ENCODE results near the gene TRIM45.
"Not testable (repeated sequence)": the region's sequence is repeated elsewhere in the genome, so short reads cannot be mapped to it uniquely, and the experiment has no call there.

TRIM45 gene

DNA sequence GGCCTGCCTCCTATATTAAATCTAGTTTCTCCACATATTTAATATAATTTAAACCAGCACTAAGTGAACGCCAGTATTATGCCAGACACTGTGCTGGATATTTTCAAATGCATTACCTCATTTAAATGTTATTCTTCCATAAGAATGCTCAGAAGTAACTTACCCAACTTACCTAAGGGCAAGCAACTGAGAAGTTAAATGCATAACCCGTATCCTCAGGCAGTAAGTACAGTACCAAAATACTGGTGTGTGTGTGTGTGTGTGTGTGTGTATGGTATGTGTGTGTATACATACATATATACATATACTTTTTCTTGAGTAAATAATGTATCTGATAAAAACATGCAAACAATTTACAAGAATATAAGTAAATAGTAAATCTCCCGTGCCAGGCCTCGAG lies 9.0 kb upstream of the TRIM45 start:
- DNase-seq, result no peak

DNA sequence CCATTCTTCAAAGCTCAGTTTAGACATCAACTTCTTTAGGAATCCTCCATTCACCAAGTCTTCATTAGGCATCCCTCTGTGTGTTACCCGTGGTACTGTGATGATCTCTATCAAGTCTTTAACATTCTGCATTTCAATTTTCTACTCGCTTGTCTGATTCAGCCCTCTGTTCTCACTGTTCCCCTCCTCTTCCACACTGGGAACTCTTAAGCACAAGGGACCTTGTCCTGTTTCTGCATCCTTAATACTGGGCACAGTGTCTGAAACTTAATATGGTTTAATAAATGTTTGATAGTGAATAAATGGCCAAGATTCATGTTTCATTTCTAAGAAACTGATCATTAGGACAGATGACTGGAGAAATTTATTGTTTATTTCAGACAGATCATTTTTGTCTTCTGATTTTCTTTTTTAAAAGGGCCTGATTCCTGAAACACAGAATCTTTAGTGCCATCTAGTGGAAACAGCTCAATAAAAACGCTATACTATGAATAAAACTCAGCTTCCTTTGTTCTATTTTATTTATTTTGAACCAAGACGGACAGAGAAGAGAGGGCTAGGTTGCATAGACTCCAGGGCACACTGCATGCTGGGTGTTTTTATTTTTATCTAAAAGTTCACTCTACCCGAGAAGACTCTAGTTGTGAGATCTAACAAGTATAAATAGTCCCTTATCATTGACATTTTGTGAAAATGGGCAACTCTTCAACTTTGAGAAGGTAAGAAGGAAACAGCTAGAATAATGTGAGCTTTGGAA lies 7.0 kb upstream of the TRIM45 start:
- no peak for DNase-seq

DNA sequence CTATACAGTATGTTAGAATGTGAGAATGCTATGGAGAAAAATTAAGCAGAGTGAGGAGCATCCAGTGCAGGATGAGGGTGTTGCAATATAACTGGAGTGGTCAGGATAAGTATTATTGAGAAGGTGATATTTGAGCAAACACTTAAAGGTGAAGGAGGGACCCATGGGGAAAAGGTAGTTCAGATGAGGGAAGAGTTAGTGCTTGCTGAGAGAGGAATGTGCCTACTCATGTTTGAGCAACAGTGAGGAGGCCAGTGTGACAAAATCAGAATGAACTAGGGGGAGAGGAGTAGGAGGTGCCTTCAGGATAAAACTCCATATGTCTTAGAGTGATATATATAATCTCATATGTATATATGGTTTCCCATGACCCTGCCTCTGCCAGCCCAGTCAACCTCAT lies 6.2 kb upstream of the TRIM45 start:
- no peak for DNase-seq

DNA sequence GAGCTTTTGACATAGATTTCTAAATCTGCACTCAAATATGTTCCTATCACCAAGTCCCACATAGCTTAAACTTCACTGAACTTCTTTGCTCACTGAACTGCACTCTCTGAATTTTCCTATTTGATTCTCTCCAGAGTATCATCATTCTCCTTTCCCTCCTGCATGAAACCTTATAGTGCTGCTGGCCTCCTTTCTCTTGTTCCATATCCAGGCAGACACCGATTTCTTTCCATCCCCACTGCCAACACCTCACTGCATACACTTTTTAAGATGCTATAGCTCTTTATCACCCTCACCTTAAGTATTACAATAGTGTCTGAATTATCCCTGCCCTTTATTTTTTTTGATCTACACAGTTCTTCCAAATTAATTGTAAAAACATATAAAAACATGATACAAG lies 3.1 kb upstream of the TRIM45 start:
- no peak for DNase-seq

DNA sequence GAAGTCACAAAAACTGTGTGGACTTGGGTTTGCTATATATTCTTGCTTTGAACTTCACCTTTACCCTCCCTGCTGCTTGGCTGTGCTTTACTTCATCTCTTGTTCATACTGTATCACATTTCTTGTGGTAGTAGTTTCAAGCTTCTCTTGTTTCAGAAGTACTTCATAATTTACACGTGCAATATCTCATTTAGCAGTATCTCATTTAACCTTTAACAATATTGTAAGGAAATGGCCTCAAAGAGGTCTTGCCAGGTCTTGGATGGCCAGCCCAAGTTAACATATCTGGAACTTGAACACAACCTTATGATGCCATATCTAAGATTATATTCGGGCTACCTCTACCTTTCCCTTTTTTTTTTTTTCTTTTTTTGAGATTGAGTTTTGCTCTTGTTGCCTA lies 1.7 kb upstream of the TRIM45 start:
- DNase-seq, result no peak

DNA sequence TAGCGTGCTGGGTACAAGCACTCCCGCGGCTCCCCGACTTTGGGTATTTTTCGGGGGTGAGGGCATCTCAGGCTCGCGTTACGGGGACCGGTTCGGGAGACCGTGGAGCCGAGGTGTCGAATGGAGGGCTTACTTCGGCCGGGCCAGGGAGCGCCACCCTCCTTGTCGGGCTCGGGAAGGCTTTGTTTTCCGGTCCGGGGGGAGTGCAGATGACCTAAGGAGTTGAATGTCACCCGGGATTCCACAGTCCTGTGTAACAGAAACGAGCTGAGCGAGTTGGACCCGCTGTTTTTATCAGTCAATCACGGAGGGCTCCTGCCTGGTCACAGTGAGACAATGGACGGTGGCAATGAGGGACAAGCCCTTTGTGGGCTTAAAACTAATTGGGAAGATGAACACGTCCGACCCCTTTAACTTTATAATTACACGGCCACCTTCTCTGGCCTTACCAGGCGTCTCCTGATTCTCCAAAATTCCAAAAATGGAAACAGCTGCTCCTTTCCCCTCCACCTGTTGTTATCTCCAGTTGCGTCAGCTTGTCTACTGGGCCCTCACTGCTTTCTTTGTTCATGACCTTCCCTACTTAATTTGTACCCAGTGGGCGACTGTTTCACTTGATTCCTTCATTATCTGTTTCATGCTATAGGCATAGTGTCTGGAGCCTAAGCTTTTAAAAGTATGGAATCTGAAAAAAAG lies 929 bp upstream of the TRIM45 start:
- DNase-seq, result no peak

DNA sequence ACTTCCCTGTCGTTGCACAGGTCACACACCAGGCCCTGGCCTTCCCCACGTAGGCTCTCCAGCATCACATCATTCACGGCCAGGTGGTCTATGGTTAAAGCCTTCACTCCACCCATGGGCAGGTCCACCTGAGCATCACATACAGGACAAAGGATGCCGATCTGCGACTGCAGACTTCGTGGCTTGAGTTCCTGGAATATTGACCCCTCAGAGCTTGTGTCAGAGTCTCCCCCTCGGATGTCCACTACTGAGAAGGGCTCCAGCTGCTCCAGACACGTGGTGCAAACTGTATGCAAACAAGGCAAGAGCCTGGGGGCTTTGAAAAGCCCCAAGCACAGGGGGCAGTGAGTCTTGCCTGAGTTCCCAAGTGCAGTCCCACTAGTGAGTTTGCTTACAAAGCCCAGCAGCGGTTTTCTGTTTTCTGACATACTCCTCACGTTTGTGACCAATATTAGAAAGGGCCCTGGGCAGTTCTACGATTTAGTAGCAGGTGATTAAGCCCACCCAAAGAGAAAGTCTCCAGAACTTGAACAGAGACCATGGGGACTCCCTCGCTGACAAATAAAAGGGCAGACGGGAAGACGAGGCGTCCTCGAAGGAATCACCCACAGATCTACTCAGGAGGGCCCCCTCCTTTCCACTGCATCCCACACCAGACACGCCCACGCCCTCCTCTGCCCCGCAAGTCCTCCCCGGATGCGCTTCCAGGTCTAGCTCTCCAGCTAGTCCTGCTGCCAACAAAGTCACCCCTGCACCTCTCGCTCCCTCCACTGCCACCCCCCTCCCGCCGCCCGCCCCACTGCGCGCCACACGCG lies 568 bp downstream of the TRIM45 start:
- no peak for DNase-seq

DNA sequence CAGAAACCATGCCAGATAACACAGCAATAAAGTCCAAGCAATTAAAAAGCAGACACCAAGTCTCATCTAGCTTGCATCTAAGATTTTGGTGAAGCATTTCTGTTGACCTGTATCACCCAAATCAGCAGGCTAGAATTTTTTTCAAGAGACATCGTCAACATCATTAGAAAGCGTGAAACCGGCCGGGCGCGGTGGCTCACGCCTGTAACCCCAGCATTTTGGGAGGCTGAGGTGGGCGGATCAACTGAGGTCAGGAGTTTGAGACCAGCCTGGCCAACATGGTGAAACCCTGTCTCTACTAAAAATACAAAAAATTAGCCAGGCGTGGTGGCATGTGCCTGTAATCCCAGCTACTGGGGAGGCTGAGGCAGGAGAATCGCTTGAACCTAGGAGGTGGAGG lies 2.4 kb downstream of the TRIM45 start:
- not testable (repeated sequence) for DNase-seq

- DNase-seq, result no peak
These were observed 3.4 kb downstream of the TRIM45 start for GRCh38 chr1:117118137-117118536.

DNA sequence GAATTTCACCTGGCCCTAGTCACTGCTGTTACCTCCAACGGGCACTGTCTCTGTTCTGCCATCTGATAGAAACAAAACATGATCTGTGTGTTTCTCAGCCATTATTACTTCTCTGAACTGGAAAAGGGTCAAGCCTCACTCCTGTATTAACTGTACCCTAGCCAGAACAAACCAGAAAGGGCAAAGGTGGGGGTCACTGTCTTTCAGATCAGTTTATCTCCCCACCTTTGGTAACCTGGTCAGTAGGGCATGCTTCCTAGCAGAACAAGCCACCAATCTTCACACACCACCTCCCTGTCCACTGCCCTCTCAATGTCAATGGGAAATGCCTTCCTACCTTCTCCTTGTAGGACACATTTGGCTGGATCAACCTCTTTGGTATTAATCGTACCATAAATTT lies 3.9 kb downstream of the TRIM45 start:
- no peak for DNase-seq

DNA sequence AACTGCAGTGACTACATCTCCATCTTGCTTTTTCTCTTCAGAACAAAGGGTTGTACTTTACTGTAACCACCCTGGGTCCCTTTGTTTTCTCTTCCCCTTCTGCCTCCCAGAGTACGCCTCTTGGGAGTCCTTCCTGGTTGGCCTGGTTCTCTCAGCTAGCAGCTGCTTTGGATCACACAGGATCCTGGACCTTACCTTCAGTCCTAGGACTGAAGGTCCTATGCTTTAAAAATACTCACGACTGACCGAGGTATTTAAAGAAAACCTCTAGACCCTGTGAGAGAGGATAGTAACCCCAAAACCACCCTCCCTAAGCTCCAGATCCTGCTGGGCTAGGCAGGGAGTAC lies 4.8 kb downstream of the TRIM45 start:
- DNase-seq, result no peak

DNA sequence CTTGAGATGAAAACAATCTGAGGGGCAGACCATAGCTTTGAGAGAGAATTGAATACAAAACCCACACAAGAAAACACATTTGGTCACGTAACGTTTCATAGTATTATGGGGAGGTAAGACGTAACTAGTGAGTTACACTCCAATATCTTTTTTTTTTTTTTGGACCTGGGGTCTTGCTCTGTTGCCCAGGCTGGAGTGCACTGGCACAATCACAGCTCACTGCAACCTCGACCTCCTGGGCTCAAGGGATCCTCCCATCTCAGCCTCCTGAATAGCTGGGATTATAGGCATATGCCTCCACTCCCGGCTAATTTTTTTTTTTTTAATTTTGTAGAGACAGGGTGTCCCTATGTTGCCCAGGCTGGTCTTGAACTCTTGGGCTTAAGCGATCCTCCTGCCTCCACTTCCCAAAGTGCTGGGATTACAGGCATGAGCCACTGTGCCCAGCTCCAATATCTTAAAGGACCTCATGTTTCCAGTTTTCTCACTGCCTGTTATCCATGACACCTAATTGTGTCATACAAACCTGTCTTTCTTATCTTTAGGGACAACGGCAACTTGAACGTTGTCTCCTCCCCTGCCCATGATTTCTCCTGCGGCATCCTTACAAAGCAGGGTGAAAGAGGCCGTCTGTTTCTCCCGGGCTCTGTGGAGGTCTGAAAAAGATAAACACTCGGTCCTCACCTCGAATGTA lies 5.3 kb downstream of the TRIM45 start:
- no peak for DNase-seq

DNA sequence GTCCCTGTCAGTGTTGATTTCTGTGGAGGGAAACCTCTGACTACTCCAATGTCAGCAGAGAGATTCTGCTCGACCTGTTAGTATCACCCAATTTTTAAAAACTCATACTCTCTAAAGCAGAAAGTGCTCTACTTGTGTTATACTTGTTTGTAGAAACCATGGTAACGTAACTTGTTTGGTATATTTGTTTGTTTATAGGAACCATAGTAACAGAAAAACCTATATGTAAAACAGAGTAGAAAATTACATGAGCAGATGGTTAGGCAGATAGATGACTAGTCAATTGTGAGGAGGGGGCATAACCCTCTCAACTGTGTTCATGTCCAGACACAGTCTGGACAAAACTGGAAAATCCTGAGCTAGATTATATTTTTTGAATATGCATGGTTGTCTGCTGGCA lies 6.7 kb downstream of the TRIM45 start:
- no peak for DNase-seq

- DNase-seq, result no peak
These were observed 8.3 kb downstream of the TRIM45 start for GRCh38 chr1:117113199-117113598.

DNA sequence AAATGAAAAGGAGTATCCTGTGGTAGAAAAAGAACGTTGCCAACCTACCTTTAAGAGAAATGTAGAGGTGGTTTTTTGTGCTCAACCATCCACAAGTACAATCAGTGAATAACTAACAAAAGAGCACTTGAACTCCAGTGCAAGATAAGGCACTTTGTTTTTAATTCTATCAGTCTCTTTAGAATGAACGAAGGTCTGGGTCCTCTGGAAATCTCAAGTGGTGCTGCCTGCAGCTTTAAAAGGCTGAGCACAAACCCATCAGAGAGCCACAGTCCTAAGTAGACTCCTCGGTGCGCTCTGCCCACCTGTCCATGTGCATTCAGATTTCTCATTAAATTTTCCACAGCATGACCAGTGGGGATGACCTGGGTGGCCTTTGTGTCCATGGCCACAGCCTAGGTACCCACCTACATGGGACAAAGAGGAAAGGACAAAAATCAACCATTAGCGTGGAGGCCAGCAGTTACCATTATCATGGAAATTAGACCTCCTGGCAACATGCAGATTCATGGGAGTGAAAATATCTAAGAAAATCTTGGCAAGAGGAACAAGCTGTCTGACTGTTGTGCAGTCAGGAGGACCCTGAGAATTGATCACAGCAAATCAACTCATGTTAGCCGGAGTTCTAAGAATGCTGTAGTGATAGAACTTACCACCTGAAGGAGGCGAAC lies 9.4 kb downstream of the TRIM45 start:
- no peak for DNase-seq

GRCh38 chr1:117110774-117111173 lies 10.8 kb downstream of the TRIM45 start:
- no peak for DNase-seq

GRCh38 chr1:117107364-117107763 lies 14.2 kb downstream of the TRIM45 start:
- no peak for DNase-seq

GRCh38 chr1:117106478-117106877 lies 15.1 kb downstream of the TRIM45 start:
- DNase-seq, result no peak

DNA sequence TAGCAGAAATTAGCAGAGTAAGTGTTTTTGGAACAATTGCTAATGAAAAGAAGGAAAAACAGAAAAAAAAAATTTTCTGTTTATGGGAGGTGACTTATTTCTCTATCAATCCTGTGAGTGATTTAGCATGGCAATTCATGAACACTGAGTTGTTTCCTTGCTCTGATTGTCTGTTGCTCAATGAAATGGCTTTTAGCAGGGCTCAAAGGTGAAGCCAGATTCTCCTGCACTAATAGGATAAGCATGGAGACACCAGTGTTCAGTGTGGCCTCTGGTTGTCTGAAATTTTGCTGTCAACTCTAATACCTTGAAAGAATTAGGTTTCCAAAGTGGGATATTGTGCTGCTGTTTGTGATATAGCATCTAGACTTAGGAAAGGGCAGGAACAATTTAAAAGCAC lies 15.8 kb downstream of the TRIM45 start:
- DNase-seq, result no peak

- no peak for DNase-seq
These were observed 16.6 kb downstream of the TRIM45 start for GRCh38 chr1:117104986-117105385.

DNA sequence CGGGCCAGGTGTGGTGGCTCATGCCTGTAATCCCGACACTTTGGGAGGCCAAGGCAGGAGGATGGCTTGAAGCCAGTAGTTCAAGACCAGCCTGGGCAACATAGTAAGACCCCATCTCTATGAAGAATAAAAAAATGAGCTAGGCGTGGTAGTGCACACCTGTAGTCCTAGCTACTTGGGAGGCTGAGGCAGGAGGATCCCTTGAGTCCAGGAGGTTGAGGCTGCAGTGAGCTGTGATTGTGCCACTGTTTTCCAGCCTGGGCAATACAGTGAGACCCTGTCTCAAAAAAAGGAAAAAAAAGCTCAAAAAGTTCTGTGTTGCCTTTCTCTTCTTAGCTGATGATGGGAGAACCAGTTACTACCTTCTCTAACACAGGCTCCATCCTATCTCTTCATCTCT lies 19.7 kb downstream of the TRIM45 start:
- not testable (repeated sequence) for DNase-seq

DNA sequence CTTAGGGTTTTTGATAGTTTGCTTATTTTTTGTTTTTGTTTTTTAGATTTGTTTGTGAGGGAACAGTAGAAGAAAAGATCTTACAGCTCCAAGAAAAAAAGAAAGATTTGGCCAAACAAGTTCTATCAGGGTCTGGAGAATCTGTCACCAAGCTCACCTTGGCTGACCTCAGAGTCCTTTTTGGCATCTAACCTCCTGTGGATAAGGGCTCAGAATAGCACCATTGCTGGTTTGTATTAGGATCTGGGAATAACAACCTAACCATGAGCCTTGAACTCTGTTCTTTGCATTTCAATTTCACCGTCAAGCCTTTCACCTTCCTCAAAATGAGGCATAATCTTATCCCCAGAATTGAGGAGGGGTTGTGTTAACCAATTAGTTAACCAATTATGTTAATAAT lies 20.2 kb downstream of the TRIM45 start:
- no peak for DNase-seq

Measured in activated CD8-positive, alpha-beta memory T cell treated with anti-CD3 and anti-CD28 coated beads for 24 hours (primary cell).